Erythroblast (primary cell): ENCODE measurements around the gene DNAJB13.

ENCODE experiments used
- GATA1 ChIP-seq: IDR thresholded peaks from 2 replicates; pipeline ENCODE4 v1.6.1; 2011; ENCODE audit warnings: low read depth, mild to moderate bottlenecking, control low read depth, low read length, moderate library complexity
- POLR2A ChIP-seq: IDR thresholded peaks from 2 replicates; pipeline ENCODE4 v1.6.1; 2011; ENCODE audit warnings: mild to moderate bottlenecking, low read length

DNA sequence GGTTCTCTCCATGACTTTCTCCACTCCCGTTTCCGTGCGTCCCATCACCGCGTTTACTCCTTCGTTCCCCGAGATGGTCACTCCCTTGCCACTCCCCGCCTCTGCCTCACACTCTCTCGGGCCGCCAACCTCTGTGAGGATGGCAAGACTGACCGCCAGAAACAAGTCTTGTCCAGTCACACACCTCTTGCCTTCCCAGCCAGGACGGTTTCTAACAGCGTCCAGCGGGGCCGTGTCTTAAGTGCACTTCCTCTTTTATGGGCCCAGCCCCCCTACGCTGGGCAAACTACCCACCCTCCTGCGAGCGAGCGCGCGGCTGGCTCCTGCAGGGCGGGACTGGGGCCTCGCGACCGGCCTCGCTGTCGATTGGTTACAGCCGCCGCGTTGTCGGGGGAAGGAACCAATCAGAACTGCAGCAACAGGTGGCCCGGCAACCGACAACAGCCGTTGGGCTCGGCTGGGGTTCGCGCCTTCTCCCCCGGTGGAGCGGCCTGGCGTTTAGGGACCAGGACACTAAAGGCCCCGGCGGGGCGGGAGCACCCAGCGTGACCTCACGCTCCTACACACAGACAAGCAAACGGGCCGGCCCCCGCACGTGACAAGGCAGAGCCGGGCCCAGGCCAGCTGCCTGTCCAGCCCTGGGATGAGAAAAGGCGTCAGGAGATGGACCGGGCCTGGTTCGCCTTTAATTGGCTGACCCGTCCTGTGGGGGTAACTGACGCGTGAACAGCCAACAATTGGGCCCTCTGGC is 32.3 kb downstream of the DNAJB13 start:
- TF ChIP-seq POLR2A (peak; percentile 99), GATA1 (no peak)
